ENCODE measurements around the gene CD4.

Gene CD4

GRCh38 chr12:6828781-6829535 is 39.6 kb downstream of the CD4 start:
- peak; percentile 21 for DNase-seq (ENCODE audit: low spot score)

DNA sequence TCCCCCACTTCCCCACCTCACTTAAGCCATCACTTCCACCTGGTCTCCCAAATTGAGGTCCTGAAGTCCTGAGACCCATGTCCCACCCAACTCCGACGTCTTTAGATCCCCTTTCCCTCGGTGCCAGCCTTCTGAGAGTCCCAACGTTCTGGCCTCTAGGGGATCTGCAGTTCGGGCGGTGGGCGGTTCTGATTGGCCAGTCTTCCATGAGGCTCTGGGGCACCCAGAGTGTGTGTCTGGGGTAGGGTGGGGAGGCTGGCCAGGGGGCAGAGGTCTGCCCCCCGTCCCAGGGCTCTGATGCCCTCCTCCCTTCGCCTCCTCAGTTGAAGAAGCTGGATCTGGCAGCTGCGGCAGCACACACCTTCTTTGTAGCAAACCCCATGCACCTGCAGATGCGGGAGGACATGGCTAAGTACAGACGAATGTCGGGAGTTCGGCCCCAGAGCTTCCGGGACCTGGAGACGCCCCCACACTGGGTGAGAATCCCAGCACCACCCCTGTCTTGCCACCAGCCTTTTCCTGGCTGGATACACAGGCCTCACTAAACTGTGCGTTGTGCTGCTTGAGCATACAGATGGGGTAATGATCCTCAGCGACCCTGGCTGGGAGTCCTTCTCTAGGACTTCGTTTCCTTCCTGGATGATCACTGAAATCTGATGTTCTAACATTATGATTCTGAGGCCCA is 40.4 kb downstream of the CD4 start:
- DNase-seq (ENCODE audit: low spot score): no peak

DNA sequence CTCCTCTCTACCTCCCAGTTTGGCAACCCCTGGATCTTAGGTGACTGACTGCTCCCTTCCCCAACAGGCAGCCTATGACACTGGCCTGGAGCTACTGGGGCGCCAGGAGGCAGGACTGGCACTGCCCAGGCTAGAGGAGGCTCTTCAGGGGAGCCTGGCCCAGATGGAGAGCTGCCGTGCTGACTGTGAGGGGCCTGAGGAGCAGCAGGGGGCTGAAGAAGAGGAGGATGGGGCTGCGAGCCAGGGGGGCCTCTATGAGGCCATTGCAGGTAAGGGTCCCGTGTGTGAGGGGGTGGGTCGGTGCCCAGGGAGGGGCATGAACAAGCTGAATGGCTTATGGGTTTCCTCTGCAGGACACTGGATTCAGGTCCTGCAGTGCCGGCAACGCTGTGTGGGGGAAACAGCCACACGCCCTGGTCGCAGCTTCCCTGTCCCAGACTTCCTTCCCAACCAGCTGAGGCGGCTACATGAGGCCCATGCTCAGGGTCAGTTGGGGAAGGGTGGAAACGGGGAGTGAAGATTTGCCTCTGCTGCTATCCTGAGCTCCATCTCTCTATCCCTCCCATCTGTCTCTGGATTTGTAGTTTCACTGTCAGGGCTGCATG is 41.1 kb downstream of the CD4 start:
- DNase-seq (ENCODE audit: low spot score): no peak

DNA sequence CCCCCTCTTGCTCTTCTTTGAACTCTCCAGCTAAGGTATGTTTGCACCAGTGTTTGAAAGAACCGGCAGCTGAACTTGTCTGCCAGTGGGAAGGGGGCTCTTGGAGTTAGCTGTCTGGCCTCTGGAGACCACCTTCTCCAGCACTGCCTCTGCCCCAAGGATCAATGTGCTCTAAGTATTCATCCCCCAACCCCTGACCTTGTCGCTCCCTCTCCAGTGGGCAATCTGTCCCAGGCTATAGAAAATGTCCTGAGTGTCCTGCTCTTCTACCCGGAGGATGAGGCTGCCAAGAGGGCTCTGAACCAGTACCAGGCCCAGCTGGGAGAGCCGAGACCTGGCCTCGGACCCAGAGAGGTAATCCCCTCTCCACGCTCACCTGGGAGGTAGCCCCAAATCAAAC is 41.7 kb downstream of the CD4 start:
- DNase-seq (ENCODE audit: low spot score): no peak

DNA sequence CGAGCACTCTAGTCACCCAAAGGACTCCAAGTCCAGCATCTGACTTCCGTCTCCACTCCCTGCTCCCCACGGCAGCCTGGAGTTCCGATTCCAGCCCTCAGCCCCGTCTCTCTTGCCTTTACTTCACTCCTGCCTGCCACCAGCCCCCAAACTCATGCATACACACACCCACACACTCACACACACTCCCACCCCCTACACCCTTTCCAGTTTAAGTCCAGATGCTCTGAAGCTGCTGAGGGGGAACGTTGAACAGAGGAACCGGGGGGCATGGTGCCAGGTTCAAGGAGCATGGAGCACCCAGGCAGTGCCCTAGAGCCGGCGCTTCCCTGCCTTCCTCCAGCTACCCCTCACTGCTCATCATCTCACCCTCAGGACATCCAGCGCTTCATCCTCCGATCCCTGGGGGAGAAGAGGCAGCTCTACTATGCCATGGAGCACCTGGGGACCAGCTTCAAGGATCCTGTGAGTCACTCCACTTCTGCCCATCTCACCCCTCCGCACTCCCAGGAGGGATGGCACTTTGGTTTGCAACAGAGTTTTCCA is 42.2 kb downstream of the CD4 start:
- no peak for DNase-seq (ENCODE audit: low spot score)

- no peak for DNase-seq (ENCODE audit: low spot score)
Observed at GRCh38 chr12:6832125-6832524, 42.8 kb downstream of the CD4 start.

DNA sequence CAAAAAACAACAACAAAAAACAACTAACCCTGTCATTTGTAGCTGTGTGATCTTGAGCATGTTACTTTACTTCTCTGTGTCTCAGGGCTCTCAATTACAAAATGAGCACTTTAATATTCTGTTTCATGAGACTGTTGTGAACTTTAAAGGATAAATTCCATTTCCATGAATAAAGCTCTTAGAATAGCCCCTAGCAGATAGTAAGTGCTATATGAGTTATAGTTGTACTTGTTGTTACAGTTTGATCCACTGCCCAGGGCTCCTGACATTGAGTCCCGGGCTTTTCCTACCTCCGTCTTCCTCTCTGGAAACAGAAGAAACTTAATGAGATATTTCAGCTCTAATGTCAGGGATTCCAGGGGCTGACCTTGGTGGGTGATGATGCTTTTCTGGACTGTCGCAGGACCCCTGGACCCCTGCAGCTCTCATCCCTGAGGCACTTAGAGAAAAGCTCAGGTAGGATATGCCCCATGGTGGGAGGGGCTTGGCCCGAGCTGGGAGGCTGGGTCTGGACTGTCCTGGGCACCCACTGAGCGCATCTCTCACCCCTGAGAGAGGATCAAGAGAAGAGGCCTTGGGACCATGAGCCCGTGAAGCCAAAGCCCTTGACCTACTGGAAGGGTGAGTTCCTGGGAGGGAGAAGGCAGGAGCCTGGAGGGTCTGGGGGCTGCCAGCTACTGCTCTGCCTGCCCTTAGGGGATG is 44.0 kb downstream of the CD4 start:
- DNase-seq (ENCODE audit: low spot score): no peak

GRCh38 chr12:6834254-6834653 is 44.9 kb downstream of the CD4 start:
- DNase-seq (ENCODE audit: low spot score): no peak

DNA sequence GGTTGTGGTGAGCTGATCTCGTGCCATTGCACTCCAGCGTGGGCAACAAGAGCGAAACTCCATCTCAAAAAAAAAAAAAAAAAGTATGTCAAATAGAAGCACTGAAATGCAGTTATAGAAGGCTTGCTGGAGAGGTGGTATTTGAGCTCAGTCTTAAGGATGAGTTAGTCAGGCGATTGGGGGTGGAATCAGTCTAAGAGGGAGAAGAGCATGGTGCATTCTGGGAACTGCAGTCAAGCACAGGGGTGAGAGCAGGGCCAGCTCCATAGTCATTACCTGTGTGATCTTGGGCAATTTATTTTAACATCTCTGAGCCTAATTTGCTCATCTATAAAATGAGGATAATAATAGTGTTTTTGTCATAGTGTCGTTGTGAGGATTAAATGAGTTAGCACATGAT is 45.5 kb downstream of the CD4 start:
- DNase-seq (ENCODE audit: low spot score): no peak

DNA sequence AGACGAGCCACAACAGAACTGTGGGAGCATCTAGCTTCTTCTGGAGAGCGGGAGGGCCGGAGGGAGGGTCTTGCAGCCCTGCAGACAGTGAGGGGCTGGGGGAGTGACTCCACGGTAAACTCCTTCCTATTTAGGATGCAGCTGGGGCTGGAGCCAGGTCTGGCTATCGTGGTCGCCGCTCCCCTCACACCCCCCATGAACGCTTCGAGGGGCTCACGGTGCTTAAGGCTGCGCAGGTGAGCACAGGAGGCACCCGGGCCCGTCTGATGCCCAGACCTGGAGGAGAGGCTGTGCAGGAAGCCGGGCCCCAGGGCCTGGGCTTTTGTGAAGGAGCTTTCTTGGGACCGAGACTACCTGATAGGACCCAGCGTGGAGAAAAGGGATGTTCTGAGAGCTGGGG is 47.5 kb downstream of the CD4 start:
- no peak for DNase-seq (ENCODE audit: low spot score)

- no peak for DNase-seq (ENCODE audit: low spot score)
Observed at GRCh38 chr12:6837370-6838060, 48.2 kb downstream of the CD4 start.

DNA sequence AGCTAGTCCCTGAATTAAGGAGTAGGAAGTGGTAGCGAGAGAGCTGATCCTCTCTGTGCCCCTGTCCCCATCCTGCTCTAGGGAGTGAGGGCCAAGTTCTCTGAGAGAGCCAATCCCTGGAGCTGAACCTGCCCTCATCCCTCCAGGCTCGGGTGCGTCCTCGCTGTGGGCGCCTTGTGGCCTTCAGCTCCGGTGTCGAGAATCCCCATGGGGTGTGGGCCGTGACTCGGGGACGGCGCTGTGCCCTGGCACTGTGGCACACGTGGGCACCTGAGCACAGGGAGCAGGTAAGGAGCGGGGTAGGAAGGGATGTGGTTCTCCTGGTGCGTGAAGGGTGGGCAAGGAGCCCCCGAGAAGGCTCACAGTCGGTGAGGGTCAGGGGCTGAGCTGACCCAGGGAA is 49.5 kb downstream of the CD4 start:
- no peak for DNase-seq (ENCODE audit: low spot score)

- no peak for DNase-seq (ENCODE audit: low spot score)
Observed at GRCh38 chr12:6839482-6840201, 50.3 kb downstream of the CD4 start.

GRCh38 chr12:6840330-6840729 is 51.0 kb downstream of the CD4 start:
- DNase-seq (ENCODE audit: low spot score): no peak

DNA sequence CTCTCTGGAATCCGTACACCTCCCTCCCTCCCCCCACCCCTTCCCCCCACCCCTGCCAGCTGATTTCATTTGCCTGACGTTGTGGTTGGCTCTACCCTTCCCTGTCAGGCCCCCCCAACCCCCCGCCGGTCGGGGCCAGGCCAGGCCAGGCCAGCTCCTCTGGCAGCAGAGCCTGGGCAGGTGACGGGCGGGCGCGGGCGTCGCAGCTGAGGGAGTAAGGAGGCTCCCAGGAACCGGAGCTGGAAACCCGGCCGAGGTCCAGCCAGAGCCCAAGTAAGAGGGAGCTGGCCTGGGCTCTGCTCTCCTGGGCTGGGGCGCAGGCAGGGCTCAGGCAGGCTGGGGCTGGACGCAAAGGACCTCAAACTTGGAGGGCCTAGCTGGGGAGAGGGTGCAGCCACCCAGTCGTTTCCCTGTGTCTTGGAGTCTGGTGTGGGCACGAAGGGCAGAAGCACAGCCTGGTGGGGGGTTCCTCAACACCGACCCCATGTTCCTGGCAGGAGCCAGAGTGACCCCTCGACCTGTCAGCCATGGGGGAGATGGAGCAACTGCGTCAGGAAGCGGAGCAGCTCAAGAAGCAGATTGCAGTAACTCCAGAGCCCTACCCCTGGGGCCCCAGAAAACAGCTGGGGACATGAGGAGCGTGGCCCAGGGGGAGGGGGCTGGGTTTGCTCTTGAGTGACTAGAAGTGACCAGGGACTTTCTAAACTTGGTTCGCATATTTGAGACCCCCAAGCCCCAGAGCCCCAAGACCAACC is 51.6 kb downstream of the CD4 start, which contains the start of gene GNB3:
TSS of gene GNB3 (plus strand) at position 165 of the 755 bp plus-strand sequence. CDS start at position 528, 363 bp downstream.
- DNase-seq (ENCODE audit: low spot score): no peak

- no peak for DNase-seq (ENCODE audit: low spot score)
Observed at GRCh38 chr12:6842075-6842474, 52.7 kb downstream of the CD4 start.

GRCh38 chr12:6843118-6843902 is 54.0 kb downstream of the CD4 start:
- peak; percentile 16 for DNase-seq (ENCODE audit: low spot score)

DNA sequence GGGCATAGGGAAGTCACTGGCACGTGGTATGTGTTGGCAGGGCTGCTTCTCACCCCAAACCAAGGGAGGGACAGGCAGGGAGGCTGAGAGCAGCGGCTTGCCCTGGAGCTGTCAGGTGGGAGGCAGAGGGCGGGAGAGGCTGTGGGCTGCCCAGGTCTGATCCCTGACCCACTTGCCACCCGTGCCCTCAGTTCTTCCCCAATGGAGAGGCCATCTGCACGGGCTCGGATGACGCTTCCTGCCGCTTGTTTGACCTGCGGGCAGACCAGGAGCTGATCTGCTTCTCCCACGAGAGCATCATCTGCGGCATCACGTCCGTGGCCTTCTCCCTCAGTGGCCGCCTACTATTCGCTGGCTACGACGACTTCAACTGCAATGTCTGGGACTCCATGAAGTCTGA is 56.1 kb downstream of the CD4 start:
- no peak for DNase-seq (ENCODE audit: low spot score)

GRCh38 chr12:6846316-6846869 is 57.1 kb downstream of the CD4 start:
- DNase-seq (ENCODE audit: low spot score): no peak
